HepG2 (cell line): ENCODE results near the gene ZNF621. TPM values are rescaled to one million over a fixed set of nuclear protein-coding genes. Genes with fewer than 3 reads are reported as not detected.

Experiments
- ATAC-seq: fragments of 200-7000 bp; cut with Tn5 transposase; 3 replicates; pipeline ENCODE4 v1.9.1; 2020; ENCODE audit warnings: mild to moderate bottlenecking, moderate library complexity
- BruUV-seq: library from RNA; stranded (reverse); fragments of 400-500 nt; replicated peaks from 2 replicates; lab custom pipeline; 2021; lab: Mats Ljungman, UMichigan
- CTCF ChIA-PET: fragments of 300-600 bp; formaldehyde crosslinking; extraction: SDS; loops from one replicate; lab custom pipeline; 2021; ENCODE audit warnings: low total read pairs, inconsistent platforms, low intra/inter-chr PET ratio; lab: Yijun Ruan, JAX
- POLR2A ChIA-PET: fragments of 350-600 bp; sonication (Branson Sonifier 250); formaldehyde crosslinking; loops from one replicate; lab custom pipeline; 2020; ENCODE audit warnings: antibody characterized with exemption, inconsistent platforms; lab: Yijun Ruan, JAX
- DNase-seq: peaks from one replicate; pipeline ENCODE4 v3.0.0-alpha.2; 2015; ENCODE audit warnings: low spot score
- FAIRE-seq: peaks from 3 replicates; lab custom pipeline; 2011; peaks lifted over from hg19 to GRCh38; lab: Jason Lieb, UNC
- H2AFZ ChIP-seq: one replicate; pipeline ENCODE4 v1.6.1; 2011; ENCODE audit warnings: low read length, inconsistent platforms
- H3K27ac ChIP-seq: fragments of 300-600 bp; 3 replicates; pipeline ENCODE4 v1.8.0; 2011; ENCODE audit warnings: mixed run types, mild to moderate bottlenecking, mixed read lengths, low read length, inconsistent platforms; ENCODE audit not compliant: insufficient read depth; ENCODE audit errors: extremely low read length
- H3K27me3 ChIP-seq, 2 experiments: fragments of 200-600 bp in 1 of 2; 2 replicates in 1 of 2; 3 replicates in 1 of 2; pipeline versions ENCODE4 v1.6.0 to v1.8.0; 2011; ENCODE audit warnings: low read length in 2 of 2, mild to moderate bottlenecking in 2 of 2, moderate library complexity in 2 of 2, inconsistent platforms in 1 of 2; ENCODE audit not compliant: insufficient read depth in 2 of 2, control insufficient read depth in 1 of 2
- H3K36me3 ChIP-seq, 2 experiments: fragments of 200-600 bp in 1 of 2; replicated peaks in 1 of 2; 2 replicates in 1 of 2; 3 replicates in 1 of 2; pipeline versions ENCODE4 v1.5.1 to v1.8.0; 2011; ENCODE audit warnings: low read length in 2 of 2, inconsistent platforms in 1 of 2; ENCODE audit not compliant: insufficient read depth in 2 of 2, control insufficient read depth in 1 of 2
- H3K4me1 ChIP-seq: 2 replicates; pipeline ENCODE4 v1.5.1; 2012; ENCODE audit warnings: low read length, inconsistent platforms; ENCODE audit not compliant: insufficient read depth
- H3K4me2 ChIP-seq: 2 replicates; pipeline ENCODE4 v1.6.0; 2011; ENCODE audit warnings: low read depth, low read length, inconsistent platforms
- H3K4me3 ChIP-seq, 3 experiments: fragments of 200-600 bp in 1 of 3; sonication (generic), shearing (Covaris generic) in 1 of 3; replicated peaks in 1 of 3; 2 replicates each; pipeline ENCODE4 v1.5.1; 2011 to 2016; ENCODE audit warnings: low read length in 3 of 3, inconsistent platforms in 2 of 3, low read depth in 2 of 3, mild to moderate bottlenecking in 2 of 3, control low read depth in 1 of 3, mixed read lengths in 1 of 3; ENCODE audit not compliant: insufficient read depth in 1 of 3
- H3K79me2 ChIP-seq: one replicate; pipeline ENCODE4 v1.6.1; 2011; ENCODE audit warnings: low read length, inconsistent platforms; ENCODE audit not compliant: insufficient read depth
- H3K9ac ChIP-seq: 2 replicates; pipeline ENCODE4 v1.6.0; 2011; ENCODE audit warnings: mild to moderate bottlenecking, low read depth, low read length, inconsistent platforms; ENCODE audit not compliant: insufficient read depth
- H3K9me3 ChIP-seq: 2 replicates; pipeline ENCODE4 v1.5.1; 2012; ENCODE audit warnings: mild to moderate bottlenecking, low read length
- H4K20me1 ChIP-seq: 2 replicates; pipeline ENCODE4 v1.6.0; 2011; ENCODE audit warnings: inconsistent platforms, mild to moderate bottlenecking, low read length, moderate library complexity; ENCODE audit not compliant: insufficient read depth
- ATF2 ChIP-seq: sonication (generic); formaldehyde crosslinking; IDR thresholded peaks from 2 replicates; pipeline ENCODE4 v1.4.0; 2020; ENCODE audit warnings: missing genetic modification reagents
- ATF4 ChIP-seq, 2 experiments: fragments of 450-650 bp in 1 of 2; sonication (generic) in 1 of 2; formaldehyde crosslinking; IDR thresholded peaks; 2 replicates each; pipeline versions ENCODE4 v1.5.0 to v1.8.0; 2020 to 2022; ENCODE audit warnings: mild to moderate bottlenecking in 1 of 2, missing genetic modification reagents in 1 of 2
- CHD4 ChIP-seq: fragments of 200-600 bp; sonication (generic); IDR thresholded peaks from 2 replicates; pipeline ENCODE4 v1.7.0; 2017; ENCODE audit warnings: mild to moderate bottlenecking, low read length, borderline replicate concordance
- LRRFIP1 ChIP-seq: sonication (generic); formaldehyde crosslinking; conservative IDR thresholded peaks from 2 replicates; pipeline ENCODE4 v1.4.0; 2020; ENCODE audit warnings: missing genetic modification reagents
- MEIS2 ChIP-seq: sonication (generic); formaldehyde crosslinking; IDR thresholded peaks from 2 replicates; pipeline ENCODE4 v1.9.0; 2021; ENCODE audit warnings: mild to moderate bottlenecking, missing genetic modification reagents
- MIER2 ChIP-seq: IDR thresholded peaks from 2 replicates; pipeline ENCODE4 v1.6.1; 2016; ENCODE audit warnings: missing biosample characterization, missing genetic modification reagents
- NR2F1 ChIP-seq, 2 experiments: fragments of 450-650 bp in 1 of 2; formaldehyde crosslinking in 1 of 2; IDR thresholded peaks; 2 replicates each; pipeline versions ENCODE4 v1.5.0 to v1.6.1; 2016 to 2020; ENCODE audit warnings: mild to moderate bottlenecking in 1 of 2, missing compliant biosample characterization in 1 of 2, missing genetic modification reagents in 1 of 2, moderate library complexity in 1 of 2
- RNF2 ChIP-seq: fragments of 450-650 bp; conservative IDR thresholded peaks from 2 replicates; pipeline ENCODE4 v1.6.1; 2016; ENCODE audit warnings: low read depth
- SRSF1 ChIP-seq: fragments of 200-400 bp; formaldehyde crosslinking; optimal IDR thresholded peaks from 2 replicates; pipeline ENCODE3; 2017; ENCODE audit warnings: mild to moderate bottlenecking, low read depth, low read length, moderate library complexity
- UBTF ChIP-seq: sonication (generic); formaldehyde crosslinking; IDR thresholded peaks from 2 replicates; pipeline ENCODE4 v1.4.0; 2020; ENCODE audit warnings: mild to moderate bottlenecking, missing genetic modification reagents
- ZIK1 ChIP-seq: sonication (generic); formaldehyde crosslinking; IDR thresholded peaks from 2 replicates; pipeline ENCODE4 v1.5.0; 2020; ENCODE audit warnings: mild to moderate bottlenecking, low read depth, missing genetic modification reagents, borderline replicate concordance
- ZNF264 ChIP-seq: sonication (generic); formaldehyde crosslinking; IDR thresholded peaks from 2 replicates; pipeline ENCODE4 v1.4.0; 2020; ENCODE audit warnings: missing genetic modification reagents
- ZNF326 ChIP-seq: sonication (generic); formaldehyde crosslinking; IDR thresholded peaks from 2 replicates; pipeline ENCODE4 v1.4.0; 2020; ENCODE audit warnings: missing genetic modification reagents, borderline replicate concordance
- ZNF7 ChIP-seq: IDR thresholded peaks from 2 replicates; pipeline ENCODE4 v1.6.1; 2016; ENCODE audit warnings: missing biosample characterization, missing genetic modification reagents
- ZNF713 ChIP-seq: sonication (generic); formaldehyde crosslinking; IDR thresholded peaks from 2 replicates; pipeline ENCODE4 v1.4.0; 2020; ENCODE audit warnings: mild to moderate bottlenecking, missing genetic modification reagents
- ZNF772 ChIP-seq: sonication (generic); formaldehyde crosslinking; IDR thresholded peaks from 2 replicates; pipeline ENCODE4 v1.5.0; 2020; ENCODE audit warnings: mild to moderate bottlenecking, missing genetic modification reagents
- WGBS: methylation state at CpG from one replicate; pipeline ENCODE4 v1.1.6; 2017; ENCODE audit warnings: low lambda C conversion rate; 5-methylcytosine and 5-hydroxymethylcytosine counted together
- in situ Hi-C: cut with HindIII; loops from 2 replicates; pipeline ENCODE4 v1.10.0; 2017; ENCODE audit warnings: low pct_unique_long_range_greater_than_20kb; ENCODE audit not compliant: extremely low pct_ligation_motif_present
- intact Hi-C: fragments of 100-400 bp; cut with micrococcal nuclease; formaldehyde crosslinking; loops from one replicate; pipeline ENCODE4 v1.10.0; 2022; ENCODE audit not compliant: unreplicated experiment
- polyA plus RNA-seq, 8 experiments: library from polyadenylated mRNA; depleted of rRNA in 3 of 8; stranded (reverse) in 7 of 8; unstranded in 1 of 8; fragments of >200 nt; fragmentation: Illumina TruSeq in 4 of 8; extraction: Trizol in 4 of 8; gene quantifications; 2 replicates each; pipeline versions ENCODE4 v1.2.1 to v1.2.3, GENCODE V29; 2011 to 2016; ENCODE audit warnings: low read depth in 4 of 8, missing spikeins in 1 of 8, mixed read lengths in 1 of 8; ENCODE audit not compliant: insufficient read depth in 1 of 8
- total RNA-seq, 5 experiments: library from RNA; depleted of rRNA; stranded (reverse); fragments of >200 nt; fragmentation: Illumina TruSeq; extraction: Trizol; gene quantifications; 2 replicates each; pipeline ENCODE4 v1.2.3, GENCODE V29; 2016; ENCODE audit warnings: low read depth in 1 of 5

ZNF621 gene
- total and polyA plus RNA-seq, 2 of the 13 experiments (the other 11 are each of a cell fraction or from before 2014, with no cell fraction given), result 13.2 to 14.9 TPM

- Histone ChIP-seq H3K79me2 (no peaks in the 10 kb centered on the region), H3K4me2 (no peak overlapping the region), H3K4me1 (peaks cover 12% of the 10 kb centered on the region; the same call in 1 of the 2 replicates), H3K4me3 (no peak overlapping the region), H3K9ac (no peak overlapping the region), H3K36me3 (no peaks in the 10 kb centered on the region), H4K20me1 (no peaks in the 10 kb centered on the region), H2AFZ (no peak overlapping the region), H3K9me3 (no peaks in the 10 kb centered on the region), H3K27me3 (peaks cover 2 to 4% of the 10 kb centered on the region in 2 experiments; a peak in 1 of 5 replicates), H3K27ac (no peak overlapping the region)
- no TSS peak for BruUV-seq
- DNase-seq (no peak), FAIRE-seq (no peak), ATAC-seq (no peak)
- TF ChIP-seq MIER2 (CRISPR knock-in tag) (no peak), SRSF1 (no peak), RNF2 (no peak), UBTF (no peak), ZIK1 (CRISPR knock-in tag) (no peak), CHD4 (no peak), MEIS2 (no peak), ZNF772 (no peak), ATF4 (CRISPR knock-in tag; IDR thresholded peaks at IDR 0.05) (no peak), ATF2 (CRISPR knock-in tag) (no peak), ZNF713 (CRISPR knock-in tag) (no peak), ZNF7 (CRISPR knock-in tag) (no peak), NR2F1 (CRISPR knock-in tag; IDR thresholded peaks at IDR 0.05) (no peak), ZNF264 (CRISPR knock-in tag) (no peak), ZNF326 (CRISPR knock-in tag) (no peak), LRRFIP1 (CRISPR knock-in tag) (no peak)
- in situ Hi-C loops, result loop anchor here (10.0 to 25.0 kb wide), 2 partner anchors 629 to 1301 kb away; no protein-coding TSS in a partner anchor
- CTCF ChIA-PET, result interaction anchor here (1.9 kb wide), 1 partner anchor 1298 kb away, joined by 13 read pairs; no protein-coding TSS in a partner anchor
- POLR2A ChIA-PET, result no interaction called here
- intact Hi-C loops, result loop anchor here (1.0 to 10.0 kb wide), 5 partner anchors 291 to 1298 kb away; partner anchors contain the start of gene CTNNB1
- WGBS, result 52% methylated on average over 6 of the region's 7 CpGs
These were observed 58.9 kb downstream of the ZNF621 start for GRCh38 chr3:40583691-40584090.
